ENCODE data around the gene PRPH2.

GRCh38 chr6:42689371-42689770 is 33.0 kb downstream of the PRPH2 start:
- TF ChIP-seq CTCF (IDR thresholded peaks at IDR 0.05; ENCODE audit: insufficient read depth, low read depth, low read length) (no peak), EZH2 (IDR thresholded peaks at IDR 0.05; ENCODE audit: insufficient read depth, low read length) (no peak)

All from astrocyte (in vitro differentiated cells and primary cell).